NCI-H2196 (cell line): ENCODE results near the gene MIGA2.
"Not testable (repeated sequence)": the region's sequence is repeated elsewhere in the genome, so short reads cannot be mapped to it uniquely, and the experiment has no call there.

Experiments used
- DNase-seq: peaks from one replicate; lab custom pipeline; 2025; ENCODE audit not compliant: unreplicated experiment; lab: John Stamatoyannopoulos, UW

MIGA2 gene

DNA sequence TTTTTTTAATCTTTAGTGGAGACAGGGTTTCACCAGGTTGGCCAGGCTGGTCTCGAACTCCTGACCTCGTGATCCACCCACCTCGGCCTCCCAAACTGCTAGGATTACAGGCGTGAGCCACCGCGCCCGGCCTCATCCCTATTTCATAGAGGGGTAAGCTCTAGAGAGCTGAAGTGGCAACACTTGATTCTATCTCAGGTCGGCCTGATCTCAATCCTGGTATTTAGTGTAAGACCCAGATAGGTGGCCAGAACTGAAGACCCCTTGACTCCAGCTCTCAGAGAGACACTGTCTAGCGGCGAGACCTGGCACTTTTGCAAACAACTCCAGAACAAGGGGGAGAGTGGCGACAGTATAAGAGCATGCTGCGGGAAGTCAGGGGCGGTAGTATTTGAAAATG is 588 bp upstream of the MIGA2 start:
- not testable (repeated sequence) for DNase-seq

DNA sequence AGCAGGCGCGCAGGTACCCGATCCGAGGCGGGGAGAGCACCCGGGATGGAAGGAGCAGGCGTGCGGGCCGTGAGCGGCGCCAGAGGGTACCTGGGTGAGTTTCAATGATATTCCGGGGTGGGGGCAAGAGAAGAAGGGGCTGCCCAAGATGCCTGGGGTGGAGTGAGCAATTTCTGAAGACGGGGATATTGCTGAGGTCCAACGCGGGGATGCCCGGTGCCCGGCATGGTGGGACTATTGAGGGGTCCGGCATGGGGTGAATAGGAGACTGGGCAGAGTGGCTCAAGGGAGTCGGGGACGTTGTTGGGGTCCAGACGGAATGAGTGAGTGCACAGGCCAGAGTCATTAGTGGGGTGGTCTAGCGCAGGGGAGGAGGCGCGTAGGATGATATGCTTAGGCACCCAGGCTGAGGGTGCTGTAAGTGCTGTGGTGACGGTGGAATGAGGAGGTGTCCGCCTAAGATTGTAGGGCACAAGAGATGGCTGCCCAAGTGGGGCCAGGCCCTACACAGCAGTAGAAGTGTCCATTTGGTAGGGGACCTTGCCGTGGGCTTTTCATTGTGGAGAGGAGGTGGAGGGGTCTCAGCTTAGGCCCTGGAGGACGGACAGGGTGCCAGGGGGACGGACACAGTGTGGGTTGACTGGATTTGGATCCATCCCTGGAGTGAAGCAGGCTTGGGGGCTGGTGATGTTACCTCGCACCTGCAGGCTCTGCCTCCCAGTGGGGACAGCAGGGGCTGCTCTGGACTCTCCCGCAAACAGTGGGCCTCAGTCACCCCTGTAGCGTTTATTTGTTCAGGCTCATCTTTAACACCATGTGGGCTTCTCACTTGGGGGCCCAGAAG is 719 bp downstream of the MIGA2 start:
- no peak for DNase-seq

DNA sequence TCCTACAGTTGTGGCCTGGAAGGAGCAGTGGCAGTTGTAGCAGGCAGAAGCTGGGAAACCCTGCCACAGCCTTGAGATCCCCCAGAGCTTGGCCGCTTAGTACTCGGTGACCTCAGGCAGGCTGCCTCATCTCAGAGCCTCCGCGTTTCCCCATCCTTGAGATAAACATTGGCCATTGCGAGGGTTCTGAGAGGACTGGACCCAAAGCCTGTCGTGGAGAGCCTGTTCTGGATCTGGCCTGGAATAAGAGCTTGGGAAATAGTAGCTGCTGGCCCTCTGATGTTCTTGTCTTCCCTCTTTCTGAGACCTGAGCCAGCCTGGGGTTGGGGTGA is 1.3 kb downstream of the MIGA2 start:
- DNase-seq, result no peak

DNA sequence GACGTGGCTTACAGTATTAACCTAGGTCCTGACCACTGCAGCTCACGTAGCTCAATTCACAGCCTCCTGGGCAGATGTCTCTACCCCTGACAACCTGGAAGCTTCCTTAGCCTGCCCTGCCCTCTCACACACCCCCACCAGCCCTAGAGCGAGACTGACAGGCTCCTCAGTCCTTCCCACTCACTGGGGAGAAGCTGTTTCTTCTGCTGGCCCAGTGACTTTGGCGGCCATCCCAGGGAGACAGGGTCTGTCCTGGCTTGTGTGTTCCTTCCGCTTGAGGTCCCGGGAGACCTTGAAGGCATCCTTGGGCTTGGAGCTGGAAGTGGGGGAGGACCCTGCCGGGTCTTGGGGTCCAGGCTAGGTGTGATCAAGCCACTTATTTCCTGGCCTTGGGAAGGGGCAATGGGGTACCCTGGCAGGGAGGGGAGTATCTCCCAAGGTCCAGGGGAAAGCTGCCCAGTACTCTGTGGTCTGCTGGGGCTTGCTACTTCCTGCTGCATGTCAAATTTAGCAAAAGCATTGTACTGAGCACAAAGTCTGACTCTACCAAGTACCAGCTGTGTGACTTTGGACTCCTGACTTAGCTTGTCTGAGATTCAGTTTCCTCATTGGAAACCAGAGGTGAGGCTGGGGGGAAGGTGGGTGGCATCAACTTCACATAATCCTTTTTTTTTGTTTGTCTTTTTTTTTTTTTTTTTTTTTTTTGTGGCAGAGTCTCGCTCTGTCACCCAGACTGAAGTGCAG is 1.9 kb downstream of the MIGA2 start:
- no peak for DNase-seq

- DNase-seq, result no peak
These were observed 3.8 kb downstream of the MIGA2 start for GRCh38 chr9:129040113-129040643.

DNA sequence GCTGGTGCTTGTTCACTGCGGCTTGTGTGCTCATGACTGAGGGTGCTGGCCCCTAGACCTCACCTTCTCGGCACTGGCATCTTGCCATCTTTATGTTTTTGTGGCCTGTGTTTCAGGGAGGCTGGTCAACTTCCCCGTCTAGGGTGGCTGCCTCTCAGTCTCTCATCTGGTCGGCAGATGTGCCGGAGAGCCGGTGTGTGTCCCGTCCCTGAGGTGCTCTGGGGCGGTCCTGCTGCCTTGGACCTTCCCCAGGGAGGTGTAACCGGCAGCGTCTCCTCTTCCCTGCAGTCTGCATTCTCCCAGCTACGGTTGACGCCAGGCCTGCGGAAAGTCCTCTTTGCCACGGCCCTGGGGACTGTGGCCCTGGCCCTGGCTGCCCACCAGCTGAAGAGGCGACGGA is 5.6 kb downstream of the MIGA2 start:
- DNase-seq, result no peak

DNA sequence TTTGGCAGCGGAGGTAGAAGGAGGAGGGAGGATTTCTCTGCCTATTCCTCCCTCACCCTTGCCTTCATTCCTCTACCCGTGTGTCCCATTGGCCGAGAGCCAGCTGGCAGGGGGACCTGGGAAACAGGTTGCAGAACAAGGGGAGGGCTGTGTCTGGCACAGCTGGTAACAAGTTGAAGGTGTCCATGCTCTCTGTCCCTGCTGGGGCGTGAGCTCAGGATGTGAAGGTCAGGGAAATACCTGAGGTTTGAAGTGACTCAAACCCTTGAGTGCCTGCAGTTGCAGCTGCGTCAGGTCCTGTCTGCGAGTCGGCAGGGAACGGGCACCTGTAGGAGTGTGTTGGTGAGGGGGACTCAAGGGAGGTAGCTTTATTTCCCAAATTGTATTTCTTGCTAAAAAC is 16.2 kb downstream of the MIGA2 start:
- DNase-seq, result peak; percentile 86

GRCh38 chr9:129053020-129053419 is 16.6 kb downstream of the MIGA2 start:
- no peak for DNase-seq

GRCh38 chr9:129054163-129054851 is 17.9 kb downstream of the MIGA2 start:
- DNase-seq, result no peak

DNA sequence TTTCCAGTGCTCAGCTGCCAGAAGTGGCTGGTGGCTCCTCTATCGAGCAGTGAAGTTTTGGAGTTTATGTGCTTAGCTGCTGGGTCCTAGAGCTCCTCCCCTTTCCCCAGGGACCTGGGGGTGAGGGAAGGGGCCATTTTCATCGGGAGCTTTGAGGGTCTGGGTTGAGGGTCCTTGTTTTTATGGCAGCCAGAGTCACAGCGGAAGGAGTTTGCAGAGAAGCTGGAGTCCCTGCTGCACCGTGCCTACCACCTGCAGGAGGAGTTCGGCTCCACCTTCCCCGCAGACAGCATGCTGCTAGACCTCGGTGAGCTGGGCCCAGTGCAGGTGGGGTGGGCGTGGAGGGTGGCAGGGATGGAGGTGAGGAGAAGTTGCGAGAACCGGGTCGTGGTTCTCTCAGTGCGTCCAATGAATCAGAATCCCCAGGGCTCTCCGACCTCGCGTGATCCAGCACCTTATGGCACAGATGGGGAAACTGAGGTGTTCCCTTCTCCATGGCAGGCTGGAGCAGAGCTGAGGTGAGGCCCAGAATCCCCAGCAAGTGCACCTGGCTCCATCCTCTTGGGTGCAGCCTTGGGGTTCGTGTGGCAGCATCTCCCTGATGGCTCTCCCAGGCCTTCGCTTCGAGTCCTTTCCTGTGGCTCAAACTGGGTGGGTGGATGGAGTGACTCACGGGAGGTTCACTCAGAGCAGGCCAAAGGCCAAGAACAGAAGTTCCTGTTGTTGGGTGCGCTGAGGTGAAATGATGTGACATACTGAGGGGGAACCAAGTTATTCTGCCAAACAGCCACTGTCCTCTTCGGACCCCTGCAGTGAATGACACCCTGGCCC is 22.8 kb downstream of the MIGA2 start:
- no peak for DNase-seq

DNA sequence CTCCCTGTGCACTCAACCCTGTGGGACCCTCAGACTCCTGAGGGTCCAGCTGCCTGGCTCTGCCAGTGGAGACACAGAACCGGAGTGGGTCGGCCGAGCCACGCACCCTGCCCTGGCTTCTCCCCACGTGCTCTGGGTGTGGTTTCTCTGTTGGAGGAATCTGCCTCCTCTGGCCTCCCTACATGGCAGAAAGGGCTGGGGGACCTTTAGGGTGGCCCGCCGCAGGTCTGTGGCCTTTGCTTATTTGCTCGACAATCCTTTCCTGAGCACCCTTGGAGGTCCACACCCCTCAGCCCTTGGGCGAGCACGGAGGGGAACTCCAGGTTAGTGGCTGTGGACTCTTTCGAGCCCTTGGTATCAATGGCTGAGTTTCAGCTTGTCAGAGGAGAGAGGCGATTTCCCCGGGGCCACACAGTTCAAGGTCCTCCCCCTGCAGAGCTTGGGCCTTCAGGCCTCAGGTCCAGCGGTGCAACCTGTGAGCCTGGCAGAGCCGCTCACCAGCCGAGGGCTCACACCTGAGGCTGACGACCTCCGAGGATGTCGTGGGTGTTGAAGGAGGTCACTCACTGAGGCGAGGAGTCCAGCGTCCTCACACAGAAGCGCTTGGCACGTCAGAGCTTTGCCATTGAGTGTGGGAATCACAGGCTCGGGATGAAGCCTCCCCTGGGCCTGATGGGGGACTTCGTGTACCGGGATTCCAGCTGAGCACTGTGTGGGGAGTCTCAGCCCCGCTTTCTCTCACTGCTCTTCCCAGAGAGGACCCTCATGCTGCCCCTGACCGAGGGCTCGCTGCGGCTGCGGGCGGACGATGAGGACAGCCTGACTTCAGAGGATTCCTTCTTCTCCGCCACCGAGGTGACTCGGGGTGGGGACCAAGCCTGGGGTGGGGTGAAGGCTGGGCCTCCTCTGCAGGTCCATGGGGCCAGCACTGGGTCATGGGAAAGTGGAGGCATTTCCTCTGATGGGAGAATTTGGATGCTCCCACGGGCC is 23.7 kb downstream of the MIGA2 start:
- DNase-seq, result no peak

DNA sequence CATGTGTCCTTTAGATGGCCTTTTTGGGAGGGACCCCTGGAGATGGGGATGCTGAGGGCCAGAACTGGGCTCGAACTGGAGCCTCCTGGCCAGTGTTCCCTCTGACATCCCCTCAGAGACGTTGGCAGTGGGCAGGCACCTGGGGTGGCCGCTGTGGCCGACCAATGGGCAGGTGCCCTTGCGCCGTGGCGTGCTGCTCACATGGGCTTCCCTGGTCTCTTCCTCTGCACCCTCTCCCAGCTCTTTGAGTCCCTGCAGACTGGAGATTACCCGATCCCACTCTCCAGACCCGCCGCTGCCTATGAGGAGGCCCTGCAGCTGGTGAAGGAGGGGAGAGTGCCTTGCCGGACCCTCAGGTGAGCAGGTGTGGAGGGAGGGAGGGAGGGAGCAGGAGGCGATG is 24.6 kb downstream of the MIGA2 start:
- DNase-seq, result no peak

DNA sequence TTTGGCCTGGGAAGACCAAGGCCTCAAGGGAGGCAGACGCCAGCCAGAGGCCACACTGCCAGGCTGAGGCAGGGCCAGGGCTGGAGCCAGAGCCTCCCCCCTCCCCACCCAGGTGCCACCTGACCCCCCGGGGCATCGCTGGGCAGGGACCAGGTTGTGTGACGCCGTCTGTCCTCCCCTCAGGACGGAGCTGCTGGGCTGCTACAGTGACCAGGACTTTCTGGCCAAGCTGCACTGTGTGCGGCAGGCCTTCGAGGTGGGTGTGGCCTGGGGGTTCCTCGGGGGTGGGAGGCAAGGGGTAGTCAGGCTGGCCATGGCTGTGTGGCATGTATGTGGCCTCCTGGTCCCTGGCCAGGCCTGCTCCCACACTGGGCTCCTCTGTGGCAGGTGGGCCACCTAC is 26.6 kb downstream of the MIGA2 start:
- no peak for DNase-seq

DNA sequence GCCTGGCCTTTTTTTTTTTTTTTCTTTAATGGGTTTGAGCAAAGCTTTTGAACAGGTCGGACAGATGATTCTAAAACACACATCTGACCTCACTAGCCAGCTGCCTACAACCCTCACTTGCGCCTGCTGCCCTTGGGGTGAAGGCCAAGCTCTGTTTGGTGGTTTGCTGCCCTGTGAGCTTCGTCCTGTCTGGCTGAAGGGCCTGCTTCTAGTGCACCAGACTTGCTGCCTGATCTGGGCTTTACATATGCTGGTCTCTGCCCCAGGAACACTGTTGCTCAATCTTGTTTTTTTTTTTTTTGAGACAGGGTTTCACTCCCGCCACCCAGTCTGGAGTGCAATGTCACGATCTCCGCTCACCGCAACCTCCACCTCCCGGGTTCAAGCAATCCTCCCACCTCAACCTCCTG is 28.1 kb downstream of the MIGA2 start:
- no peak for DNase-seq

GRCh38 chr9:129068110-129068509 is 31.7 kb downstream of the MIGA2 start:
- DNase-seq, result no peak

- no peak for DNase-seq
These were observed 32.8 kb downstream of the MIGA2 start for GRCh38 chr9:129068990-129069861.

DNA sequence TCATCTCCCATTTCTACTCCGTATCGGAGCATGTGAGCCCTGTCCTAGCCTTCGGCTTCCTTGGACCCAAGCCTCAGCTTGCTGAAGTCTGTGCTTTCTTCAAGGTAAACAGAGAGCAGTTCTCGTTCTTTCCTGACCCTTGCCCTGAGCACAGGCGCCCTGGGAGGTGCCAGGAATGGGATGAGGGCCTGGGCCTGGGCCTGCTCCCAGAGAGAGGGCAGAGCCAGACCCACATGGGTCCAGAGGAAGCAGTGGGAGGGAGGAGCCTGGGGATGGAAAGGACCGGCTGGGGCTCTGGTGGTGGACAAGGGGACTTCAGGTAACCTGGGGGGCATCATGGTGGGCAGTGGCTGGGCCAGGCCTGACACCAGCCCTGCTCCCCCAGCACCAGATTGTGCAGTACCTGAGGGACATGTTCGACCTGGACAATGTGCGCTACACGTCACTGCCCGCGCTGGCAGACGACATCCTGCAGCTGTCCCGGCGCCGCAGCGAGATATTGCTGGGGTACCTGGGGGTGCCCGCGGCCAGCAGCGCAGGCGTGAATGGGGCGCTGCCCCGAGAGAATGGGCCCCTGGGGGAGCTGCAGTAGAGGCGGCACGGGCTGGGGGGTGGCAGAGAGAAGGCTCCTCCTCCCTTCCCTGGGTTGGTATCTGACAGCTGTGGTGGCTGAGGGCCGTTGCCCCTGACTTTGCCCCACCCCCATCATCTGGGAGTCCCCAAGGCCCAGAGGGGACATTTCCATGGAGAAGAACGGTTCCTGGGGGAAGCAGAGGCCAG is 33.6 kb downstream of the MIGA2 start:
- DNase-seq, result no peak
